ENCODE measurements around the gene TXN.

- TF ChIP-seq EZH2 (IDR thresholded peaks at IDR 0.05; ENCODE audit: low read length, missing control alignments) (no peak), CTCF (conservative IDR thresholded peaks at IDR 0.05 in 1 of 2, IDR thresholded peaks at IDR 0.05 in 1 of 2; ENCODE audit: low read depth in 1 of 2, low read length in 2 of 2) (no peak)
Observed at GRCh38 chr9:110248361-110248760, 7.9 kb downstream of the TXN start.
